Tibial artery (tissue), 4 donors: Measurements from ENCODE around the gene LRBA.
"Not testable (repeated sequence)": the region's sequence is repeated elsewhere in the genome, so short reads cannot be mapped to it uniquely, and the experiment has no call there.

Experiments used
- DNase-seq, 2 donors: peaks; one replicate each; pipeline ENCODE4 v3.0.0-alpha.2; 2019
- H3K27ac ChIP-seq, 2 donors: fragments of 200-600 bp; sonication (generic) in 1 of 2; 1 replicate in 1 of 2; 2 replicates in 1 of 2; pipeline ENCODE4 v1.5.1; 2018 to 2019; ENCODE audit warnings: mild to moderate bottlenecking in 1 of 2
- H3K27me3 ChIP-seq, 2 donors: fragments of 200-600 bp; sonication (generic) in 1 of 2; one replicate each; pipeline versions ENCODE4 v1.5.1 to v1.6.0; 2016 to 2019
- H3K36me3 ChIP-seq, 3 donors: fragments of 200-600 bp; sonication (generic) in 2 of 3; one replicate each; pipeline ENCODE4 v1.5.1; 2016 to 2019; ENCODE audit warnings: mild to moderate bottlenecking in 2 of 3
- H3K4me1 ChIP-seq, 4 donors: fragments of 200-600 bp; sonication (generic) in 2 of 4; 1 replicate in 3 of 4; 2 replicates in 1 of 4; pipeline ENCODE4 v1.5.1; 2016 to 2019
- H3K4me3 ChIP-seq, 2 donors: fragments of 200-600 bp; sonication (generic) in 1 of 2; 1 replicate in 1 of 2; 2 replicates in 1 of 2; pipeline ENCODE4 v1.5.1; 2018 to 2019; ENCODE audit warnings: mild to moderate bottlenecking in 2 of 2
- H3K9me3 ChIP-seq, 3 donors: fragments of 200-600 bp; sonication (generic) in 1 of 3; one replicate each; pipeline ENCODE4 v1.5.1; 2016 to 2019
- intact Hi-C: fragments of 100-400 bp; cut with DNase I; formaldehyde crosslinking; loops from one replicate; pipeline ENCODE4 v1.15.0; 2023; ENCODE audit warnings: low total_unique reads
- TF ChIP-seq, protein P1 (sequence below), 2 experiments: fragments of 200-600 bp in 1 of 2; fragments of 450-650 bp in 1 of 2; IDR thresholded peaks; one replicate each; pipeline ENCODE4 v1.5.1; 2017 to 2019; ENCODE audit warnings: antibody characterized with exemption in 2 of 2, mild to moderate bottlenecking in 1 of 2, moderate library complexity in 1 of 2

The LRBA gene

DNA sequence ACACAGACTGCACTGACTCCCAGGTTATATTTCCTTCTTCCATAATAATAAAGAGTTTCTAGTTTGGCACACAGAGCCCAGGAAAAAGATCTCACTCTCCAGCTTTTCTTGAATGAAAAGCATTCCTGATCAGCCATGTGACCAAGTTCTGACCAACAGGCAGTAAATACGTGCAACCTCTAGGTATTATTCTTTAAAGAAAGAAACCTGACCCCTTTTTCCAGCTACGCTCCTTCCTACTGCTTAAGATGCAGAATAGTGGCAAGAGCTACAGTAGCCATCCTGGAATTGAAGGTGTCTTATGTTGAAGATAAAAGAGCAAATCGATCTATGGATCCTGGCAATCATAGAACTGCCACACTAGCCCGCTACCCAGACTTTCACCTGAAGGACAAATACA lies 76.7 kb downstream of the LRBA start:
- DNase-seq, result no peak
- TF ChIP-seq, protein P1, sequence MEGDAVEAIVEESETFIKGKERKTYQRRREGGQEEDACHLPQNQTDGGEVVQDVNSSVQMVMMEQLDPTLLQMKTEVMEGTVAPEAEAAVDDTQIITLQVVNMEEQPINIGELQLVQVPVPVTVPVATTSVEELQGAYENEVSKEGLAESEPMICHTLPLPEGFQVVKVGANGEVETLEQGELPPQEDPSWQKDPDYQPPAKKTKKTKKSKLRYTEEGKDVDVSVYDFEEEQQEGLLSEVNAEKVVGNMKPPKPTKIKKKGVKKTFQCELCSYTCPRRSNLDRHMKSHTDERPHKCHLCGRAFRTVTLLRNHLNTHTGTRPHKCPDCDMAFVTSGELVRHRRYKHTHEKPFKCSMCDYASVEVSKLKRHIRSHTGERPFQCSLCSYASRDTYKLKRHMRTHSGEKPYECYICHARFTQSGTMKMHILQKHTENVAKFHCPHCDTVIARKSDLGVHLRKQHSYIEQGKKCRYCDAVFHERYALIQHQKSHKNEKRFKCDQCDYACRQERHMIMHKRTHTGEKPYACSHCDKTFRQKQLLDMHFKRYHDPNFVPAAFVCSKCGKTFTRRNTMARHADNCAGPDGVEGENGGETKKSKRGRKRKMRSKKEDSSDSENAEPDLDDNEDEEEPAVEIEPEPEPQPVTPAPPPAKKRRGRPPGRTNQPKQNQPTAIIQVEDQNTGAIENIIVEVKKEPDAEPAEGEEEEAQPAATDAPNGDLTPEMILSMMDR (IDR thresholded peaks at IDR 0.05), result no peak
- no peak overlapping the region for H3K4me3 ChIP-seq
- no peaks in the 10 kb centered on the region for H3K9me3 ChIP-seq
- H3K36me3 ChIP-seq, result no peaks in the 10 kb centered on the region
- intact Hi-C loops, result no loop called here
- H3K4me1 ChIP-seq, result no peaks in the 10 kb centered on the region
- H3K27ac ChIP-seq, result no peak overlapping the region
- H3K27me3 ChIP-seq, result no peaks in the 10 kb centered on the region

GRCh38 chr4:150934022-150934421 lies 81.1 kb downstream of the LRBA start:
- Histone ChIP-seq H3K4me3 (no peak overlapping the region), H3K27me3 (no peaks in the 10 kb centered on the region), H3K9me3 (no peaks in the 10 kb centered on the region), H3K4me1 (no peaks in the 10 kb centered on the region), H3K27ac (no peak overlapping the region), H3K36me3 (no peaks in the 10 kb centered on the region)
- intact Hi-C loops, result no loop called here
- TF ChIP-seq, protein P1 (IDR thresholded peaks at IDR 0.05), result no peak
- no peak for DNase-seq

GRCh38 chr4:150931796-150932195 lies 83.3 kb downstream of the LRBA start:
- Histone ChIP-seq H3K9me3 (no peaks in the 10 kb centered on the region), H3K4me3 (no peak overlapping the region), H3K27me3 (no peaks in the 10 kb centered on the region), H3K36me3 (peaks cover 0 to 5% (median 0%) of the 10 kb centered on the region in 3 donors), H3K27ac (no peak overlapping the region), H3K4me1 (no peaks in the 10 kb centered on the region)
- DNase-seq, result no peak
- TF ChIP-seq, protein P1 (IDR thresholded peaks at IDR 0.05), result no peak
- intact Hi-C loops, result no loop called here

DNA sequence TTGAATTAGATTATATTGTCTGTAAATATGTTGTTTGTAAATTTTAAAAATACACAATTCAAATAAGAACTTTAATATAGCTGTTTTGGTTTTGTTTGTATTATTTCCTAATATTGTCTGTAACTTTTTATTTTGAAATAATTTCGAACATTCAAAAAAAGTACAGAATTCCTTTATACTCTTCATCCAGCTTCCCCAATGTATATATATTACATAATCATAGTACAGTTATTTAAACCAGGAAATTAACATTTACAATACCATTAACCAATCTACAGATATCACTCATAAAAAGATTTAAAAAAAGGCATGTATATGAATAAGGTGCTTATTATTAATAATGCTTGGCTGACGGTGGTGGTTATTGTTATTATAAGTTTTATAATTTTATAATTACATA lies 84.1 kb downstream of the LRBA start:
- peaks cover 0 to 5% (median 0%) of the 10 kb centered on the region in 3 donors for H3K36me3 ChIP-seq
- intact Hi-C loops, result no loop called here
- H3K4me3 ChIP-seq, result no peak overlapping the region
- H3K4me1 ChIP-seq, result no peaks in the 10 kb centered on the region
- TF ChIP-seq, protein P1 (IDR thresholded peaks at IDR 0.05), result no peak
- H3K27ac ChIP-seq, result no peak overlapping the region
- H3K9me3 ChIP-seq, result no peaks in the 10 kb centered on the region
- DNase-seq, result no peak
- no peaks in the 10 kb centered on the region for H3K27me3 ChIP-seq

GRCh38 chr4:150923945-150924344 lies 91.1 kb downstream of the LRBA start:
- Histone ChIP-seq H3K36me3 (peaks cover 11 to 15% (median 12%) of the 10 kb centered on the region in 3 donors), H3K4me3 (no peak overlapping the region), H3K27ac (no peak overlapping the region), H3K9me3 (no peaks in the 10 kb centered on the region), H3K27me3 (no peaks in the 10 kb centered on the region), H3K4me1 (no peaks in the 10 kb centered on the region)
- intact Hi-C loops, result no loop called here
- DNase-seq, result no peak
- TF ChIP-seq, protein P1 (IDR thresholded peaks at IDR 0.05), result no peak

- H3K27ac ChIP-seq, H3K9me3 ChIP-seq, DNase-seq, intact Hi-C loops, H3K27me3 ChIP-seq, H3K4me1 ChIP-seq, H3K4me3 ChIP-seq: not testable (repeated sequence)
- H3K36me3 ChIP-seq, result peaks cover 11 to 20% (median 12%) of the 10 kb centered on the region in 3 donors
These were observed 93.6 kb downstream of the LRBA start for GRCh38 chr4:150921486-150921885.

DNA sequence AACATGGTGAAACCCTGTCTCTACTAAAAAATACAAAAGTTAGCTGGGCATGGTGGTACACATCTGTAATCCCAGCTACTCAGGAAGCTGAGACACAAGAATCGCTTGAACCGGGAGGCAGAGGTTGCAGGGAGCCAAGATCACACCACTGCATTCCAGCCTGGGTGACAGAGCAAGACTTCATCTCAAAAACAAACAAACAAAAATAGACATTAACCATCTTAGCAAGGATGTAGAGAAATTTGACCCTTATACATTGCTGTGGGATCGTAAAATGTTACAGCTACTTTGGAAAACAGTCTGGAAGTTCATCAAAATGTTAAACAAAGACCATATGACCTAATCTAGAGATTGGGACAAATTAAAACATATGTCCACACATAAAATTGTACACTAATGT lies 96.5 kb downstream of the LRBA start:
- H3K9me3 ChIP-seq, H3K4me3 ChIP-seq, H3K27me3 ChIP-seq, DNase-seq, H3K27ac ChIP-seq, intact Hi-C loops, H3K4me1 ChIP-seq: not testable (repeated sequence)
- peaks cover 14 to 20% (median 16%) of the 10 kb centered on the region in 3 donors for H3K36me3 ChIP-seq
